ENCODE measurements around the gene EIF2S2. TPM values are rescaled to one million over a fixed set of nuclear protein-coding genes. Genes with fewer than 3 reads are reported as not detected.
"Not testable (repeated sequence)": the region's sequence is repeated elsewhere in the genome, so short reads cannot be mapped to it uniquely, and the experiment has no call there.

EIF2S2 gene, protein sequence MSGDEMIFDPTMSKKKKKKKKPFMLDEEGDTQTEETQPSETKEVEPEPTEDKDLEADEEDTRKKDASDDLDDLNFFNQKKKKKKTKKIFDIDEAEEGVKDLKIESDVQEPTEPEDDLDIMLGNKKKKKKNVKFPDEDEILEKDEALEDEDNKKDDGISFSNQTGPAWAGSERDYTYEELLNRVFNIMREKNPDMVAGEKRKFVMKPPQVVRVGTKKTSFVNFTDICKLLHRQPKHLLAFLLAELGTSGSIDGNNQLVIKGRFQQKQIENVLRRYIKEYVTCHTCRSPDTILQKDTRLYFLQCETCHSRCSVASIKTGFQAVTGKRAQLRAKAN
- total RNA-seq: 34.6 TPM

DNA sequence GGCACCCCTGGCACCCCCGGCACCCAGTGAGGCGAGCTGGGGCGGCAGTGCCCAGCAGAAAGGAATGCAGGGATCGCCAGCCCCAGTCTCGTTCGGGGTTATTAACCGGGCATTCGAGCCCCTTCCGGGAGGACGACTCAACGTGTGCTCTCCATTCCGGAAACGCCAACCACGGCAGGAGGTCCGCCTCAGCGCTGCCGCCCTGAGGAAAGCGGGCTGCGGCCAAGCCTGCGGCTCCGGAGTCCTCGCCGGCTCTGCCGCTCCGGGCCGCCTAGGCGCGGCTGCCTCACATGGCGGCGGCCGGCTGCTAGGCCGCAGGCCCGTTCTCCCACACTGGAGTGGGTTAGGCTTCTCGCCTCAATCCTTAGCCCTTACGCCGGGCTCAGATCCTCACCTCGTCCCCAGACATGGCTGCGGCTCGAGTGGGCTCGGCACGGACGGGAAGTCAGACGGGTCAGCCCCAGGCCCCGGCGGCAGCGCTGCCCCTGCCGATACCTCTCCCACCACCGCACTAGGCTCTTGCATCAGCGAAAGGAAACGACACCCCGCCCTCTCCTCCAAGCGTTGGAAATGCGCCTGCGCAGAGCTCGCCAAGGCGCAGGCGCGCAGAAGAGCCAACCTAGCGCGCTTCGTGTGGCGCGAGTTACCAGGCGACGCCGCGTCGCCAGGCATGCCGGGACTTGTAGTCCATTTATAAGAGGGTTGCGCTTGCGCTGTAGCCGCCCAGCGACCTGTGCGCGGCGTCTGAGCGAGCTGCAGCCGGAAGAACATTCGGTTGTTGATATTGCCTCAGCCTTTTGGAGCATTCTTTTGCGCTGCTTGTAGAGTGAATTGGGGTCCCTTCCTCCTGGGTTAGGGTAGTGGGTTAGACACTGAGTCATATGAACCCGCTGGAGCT, at the start of gene EIF2S2:
EIF2S2 (minus strand) TSS at position 542 of the 898 bp plus-strand sequence; CDS start at position 409, 133 bp downstream.
- intact Hi-C loops (cut with DNase I): no loop called here

DNA sequence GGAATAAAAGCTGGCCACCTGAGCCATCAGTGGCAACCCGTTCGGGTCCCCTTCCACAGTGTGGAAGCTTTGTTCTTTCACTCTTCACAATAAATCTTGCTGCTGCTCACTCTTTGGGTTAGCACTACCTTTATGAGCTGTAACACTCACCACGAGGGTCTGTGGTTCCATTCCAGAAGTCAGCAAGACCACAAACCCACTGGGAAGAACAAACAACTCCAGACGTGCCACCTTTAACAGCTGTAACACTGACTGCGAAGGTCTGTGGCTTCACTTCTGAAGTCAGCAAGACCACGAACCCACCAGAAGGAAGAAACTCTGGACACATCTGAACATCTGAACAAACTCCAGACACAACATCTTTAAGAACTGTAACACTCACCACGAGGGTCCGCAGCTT, 45.7 kb upstream of the EIF2S2 start:
- H3K4me1 ChIP-seq; H3K27ac ChIP-seq; H3K4me3 ChIP-seq; H3K27me3 ChIP-seq; DNase-seq (ENCODE audit: extremely low spot score in 2 of 2); H3K36me3 ChIP-seq; intact Hi-C loops (cut with DNase I); H3K9me3 ChIP-seq: not testable (repeated sequence)

More for the DNA sequence above, at the start of gene EIF2S2:
- peak within 1 kb of the TSS; percentile 63 to 99 for H3K4me3 ChIP-seq
- peaks cover 43% of the 10 kb centered on the region for H3K4me1 ChIP-seq
- no peaks in the 10 kb centered on the region for H3K9me3 ChIP-seq
- peak in 1 of 2 donors; percentile 97 for TF ChIP-seq POLR2A (IDR thresholded peaks at IDR 0.05)
- TF ChIP-seq, protein P1, sequence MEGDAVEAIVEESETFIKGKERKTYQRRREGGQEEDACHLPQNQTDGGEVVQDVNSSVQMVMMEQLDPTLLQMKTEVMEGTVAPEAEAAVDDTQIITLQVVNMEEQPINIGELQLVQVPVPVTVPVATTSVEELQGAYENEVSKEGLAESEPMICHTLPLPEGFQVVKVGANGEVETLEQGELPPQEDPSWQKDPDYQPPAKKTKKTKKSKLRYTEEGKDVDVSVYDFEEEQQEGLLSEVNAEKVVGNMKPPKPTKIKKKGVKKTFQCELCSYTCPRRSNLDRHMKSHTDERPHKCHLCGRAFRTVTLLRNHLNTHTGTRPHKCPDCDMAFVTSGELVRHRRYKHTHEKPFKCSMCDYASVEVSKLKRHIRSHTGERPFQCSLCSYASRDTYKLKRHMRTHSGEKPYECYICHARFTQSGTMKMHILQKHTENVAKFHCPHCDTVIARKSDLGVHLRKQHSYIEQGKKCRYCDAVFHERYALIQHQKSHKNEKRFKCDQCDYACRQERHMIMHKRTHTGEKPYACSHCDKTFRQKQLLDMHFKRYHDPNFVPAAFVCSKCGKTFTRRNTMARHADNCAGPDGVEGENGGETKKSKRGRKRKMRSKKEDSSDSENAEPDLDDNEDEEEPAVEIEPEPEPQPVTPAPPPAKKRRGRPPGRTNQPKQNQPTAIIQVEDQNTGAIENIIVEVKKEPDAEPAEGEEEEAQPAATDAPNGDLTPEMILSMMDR (IDR thresholded peaks at IDR 0.05): no peak
- peak; percentile 99 for TF ChIP-seq POLR2AphosphoS5 (IDR thresholded peaks at IDR 0.05; ENCODE audit: insufficient read depth in 1 of 2, low read depth in 1 of 2)
- H3K27me3 ChIP-seq: no peaks in the 10 kb centered on the region
- H3K36me3 ChIP-seq: peaks cover 0 to 10% of the 10 kb centered on the region in 2 donors
- peak within 1 kb of the TSS; percentile 92 for H3K27ac ChIP-seq
- DNase-seq (ENCODE audit: extremely low spot score in 2 of 2): peak; percentile 98 to 99

DNA sequence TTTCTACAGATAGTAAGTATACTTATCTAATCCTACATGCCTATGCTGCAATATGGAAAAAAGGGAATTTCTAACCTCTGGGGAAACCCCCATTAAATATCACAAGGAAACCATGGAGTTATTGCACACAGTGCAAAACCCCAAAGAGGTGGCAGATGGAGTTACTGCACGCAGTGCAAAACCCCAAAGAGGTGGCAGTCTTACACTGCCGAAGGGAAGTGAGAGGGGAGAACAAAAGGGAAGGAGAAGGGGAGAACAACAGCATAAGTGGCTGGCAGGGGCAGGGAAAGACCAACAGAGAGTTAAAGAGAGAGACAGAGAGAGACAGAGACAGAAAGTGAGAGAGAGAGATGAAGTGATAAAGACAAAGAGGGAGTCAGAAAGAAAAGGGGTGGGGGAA, 43.8 kb upstream of the EIF2S2 start:
- Histone ChIP-seq H3K4me1 (no peaks in the 10 kb centered on the region), H3K36me3 (no peaks in the 10 kb centered on the region), H3K4me3 (no peak overlapping the region), H3K27ac (no peak overlapping the region), H3K27me3 (no peaks in the 10 kb centered on the region), H3K9me3 (no peaks in the 10 kb centered on the region)
- TF ChIP-seq, protein P1 (IDR thresholded peaks at IDR 0.05): no peak
- no peak for TF ChIP-seq POLR2A (IDR thresholded peaks at IDR 0.05)
- TF ChIP-seq POLR2AphosphoS5 (IDR thresholded peaks at IDR 0.05; ENCODE audit: insufficient read depth in 1 of 2, low read depth in 1 of 2): no peak
- DNase-seq (ENCODE audit: extremely low spot score in 2 of 2): no peak
- intact Hi-C loops (cut with DNase I): no loop called here

DNA sequence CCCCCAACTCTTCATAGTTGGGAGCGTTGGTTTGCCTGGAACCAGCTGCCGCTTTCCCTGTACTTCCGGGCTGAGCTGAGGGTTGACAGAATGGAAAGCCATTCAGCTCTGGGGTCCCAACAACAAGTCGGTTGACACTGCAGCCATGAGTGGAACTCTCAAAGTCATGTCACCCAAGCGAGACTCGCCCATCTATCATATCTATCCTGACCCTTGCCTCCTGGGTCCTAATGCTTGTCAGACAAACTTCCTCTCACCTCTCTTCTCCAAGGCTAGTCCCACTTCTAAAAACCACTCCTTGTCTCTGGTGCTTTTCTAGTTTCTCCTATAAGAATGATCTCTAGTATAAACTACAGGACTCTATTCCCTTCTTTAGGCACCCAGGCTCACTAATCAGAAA, 41.1 kb upstream of the EIF2S2 start:
- H3K9me3 ChIP-seq; H3K4me1 ChIP-seq; H3K4me3 ChIP-seq; DNase-seq (ENCODE audit: extremely low spot score in 2 of 2); H3K36me3 ChIP-seq; H3K27ac ChIP-seq; intact Hi-C loops (cut with DNase I); H3K27me3 ChIP-seq: not testable (repeated sequence)

DNA sequence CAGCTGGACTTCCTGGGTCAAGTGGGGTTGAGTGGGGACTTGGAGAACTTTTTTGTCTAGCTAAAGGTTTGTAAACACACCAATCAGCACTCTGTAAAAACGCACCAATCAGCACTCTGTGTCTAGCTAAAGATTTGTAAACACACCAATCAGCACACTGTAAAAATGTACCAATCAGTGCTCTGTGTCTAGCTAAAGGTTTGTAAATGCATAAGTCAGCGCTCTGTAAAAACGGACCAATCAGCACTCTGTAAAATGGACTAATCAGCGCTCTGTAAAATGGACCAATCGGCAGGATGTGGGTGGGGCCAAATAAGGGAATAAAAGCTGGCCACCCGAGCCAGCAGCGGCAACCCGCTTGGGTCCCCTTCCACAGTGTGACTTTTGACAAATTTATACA, 40.0 kb upstream of the EIF2S2 start:
- H3K27ac ChIP-seq; H3K9me3 ChIP-seq; H3K27me3 ChIP-seq; H3K4me1 ChIP-seq; DNase-seq (ENCODE audit: extremely low spot score in 2 of 2); H3K36me3 ChIP-seq; intact Hi-C loops (cut with DNase I); H3K4me3 ChIP-seq: not testable (repeated sequence)

DNA sequence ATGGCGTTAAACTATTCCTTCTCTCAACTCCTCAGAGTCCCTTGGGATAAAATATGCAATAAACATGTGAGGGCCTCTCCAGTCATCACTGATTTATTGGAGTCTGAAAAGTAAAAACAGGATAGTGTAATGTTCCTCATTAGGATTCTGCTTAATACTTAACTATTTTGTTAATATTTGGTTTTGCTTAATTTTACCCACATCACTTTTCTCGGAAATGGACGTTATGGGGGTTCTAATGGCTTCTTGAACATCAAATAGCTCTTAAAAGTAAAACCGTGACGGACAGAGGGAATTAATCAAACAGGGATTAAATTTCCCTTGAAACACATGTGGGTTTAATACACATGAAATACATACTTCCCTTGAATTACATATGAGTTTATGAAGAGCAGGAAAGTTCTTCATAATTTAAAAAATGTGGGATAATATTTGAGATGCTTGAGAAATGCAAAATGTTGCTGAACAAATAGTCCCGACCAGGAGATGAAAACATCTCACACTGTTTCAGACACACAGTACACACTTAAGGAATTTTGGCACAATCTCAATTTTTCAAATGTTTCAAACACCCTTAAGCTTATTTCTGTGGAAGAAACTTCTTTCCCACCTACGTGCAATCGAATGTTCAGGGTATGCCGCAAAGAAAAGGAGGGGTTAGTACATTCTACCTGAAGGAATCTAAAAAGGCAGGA, 38.4 kb upstream of the EIF2S2 start:
- no peaks in the 10 kb centered on the region for H3K9me3 ChIP-seq
- H3K27me3 ChIP-seq: no peaks in the 10 kb centered on the region
- no peak for TF ChIP-seq POLR2AphosphoS5 (IDR thresholded peaks at IDR 0.05; ENCODE audit: insufficient read depth in 1 of 2, low read depth in 1 of 2)
- TF ChIP-seq, protein P1 (IDR thresholded peaks at IDR 0.05): no peak
- no peak for TF ChIP-seq POLR2A (IDR thresholded peaks at IDR 0.05)
- intact Hi-C loops (cut with DNase I): no loop called here
- no peaks in the 10 kb centered on the region for H3K36me3 ChIP-seq
- no peak for DNase-seq (ENCODE audit: extremely low spot score in 2 of 2)
- H3K27ac ChIP-seq: no peak overlapping the region
- H3K4me1 ChIP-seq: no peaks in the 10 kb centered on the region
- H3K4me3 ChIP-seq: no peak overlapping the region

All from vagina (tissue), 2 donors.